GM06990 (cell line): ENCODE results near the gene SNN.

Source experiments
- DNase-seq: peaks from one replicate; pipeline ENCODE4 v3.0.0-alpha.2; 2011; ENCODE audit not compliant: insufficient read length; ENCODE audit errors: extremely low read depth
- H3K27me3 ChIP-seq: replicated peaks from 2 replicates; pipeline ENCODE4 v1.6.0; 2011; ENCODE audit warnings: low read length; ENCODE audit not compliant: control insufficient read depth, insufficient read depth
- H3K36me3 ChIP-seq: 2 replicates; pipeline ENCODE4 v1.5.1; 2011; ENCODE audit warnings: low read length; ENCODE audit not compliant: control insufficient read depth, insufficient read depth
- H3K4me3 ChIP-seq: replicated peaks from 2 replicates; pipeline ENCODE4 v1.5.1; 2011; ENCODE audit warnings: low read depth, mild to moderate bottlenecking, control low read depth, low read length
- CTCF ChIP-seq: IDR thresholded peaks from 2 replicates; pipeline ENCODE4 v1.5.1; 2011; ENCODE audit warnings: low read length, control low read depth, mild to moderate bottlenecking, inconsistent platforms; ENCODE audit not compliant: insufficient read depth, poor library complexity, severe bottlenecking

The SNN gene

GRCh38 chr16:11637320-11637719 is 30.9 kb upstream of the SNN start:
- no peak for DNase-seq
- H3K4me3 ChIP-seq: no peak overlapping the region
- no peak for TF ChIP-seq CTCF
- no peaks in the 10 kb centered on the region for H3K36me3 ChIP-seq
- no peaks in the 10 kb centered on the region; the same call in none of the 2 replicates for H3K27me3 ChIP-seq

- Histone ChIP-seq H3K4me3 (no peak overlapping the region), H3K27me3 (no peaks in the 10 kb centered on the region; the same call in none of the 2 replicates), H3K36me3 (no peaks in the 10 kb centered on the region)
- no peak for TF ChIP-seq CTCF
- DNase-seq: no peak
These were observed 30.1 kb upstream of the SNN start for GRCh38 chr16:11638140-11638539.

GRCh38 chr16:11639008-11639562 is 29.2 kb upstream of the SNN start:
- H3K36me3 ChIP-seq: no peaks in the 10 kb centered on the region
- no peak for TF ChIP-seq CTCF
- no peak overlapping the region for H3K4me3 ChIP-seq
- no peaks in the 10 kb centered on the region; the same call in none of the 2 replicates for H3K27me3 ChIP-seq
- no peak for DNase-seq

GRCh38 chr16:11639925-11640899 is 28.0 kb upstream of the SNN start:
- Histone ChIP-seq H3K36me3 (no peaks in the 10 kb centered on the region), H3K27me3 (no peaks in the 10 kb centered on the region; the same call in none of the 2 replicates), H3K4me3 (no peak overlapping the region)
- no peak for TF ChIP-seq CTCF
- no peak for DNase-seq

GRCh38 chr16:11640987-11641817 is 27.1 kb upstream of the SNN start:
- no peak overlapping the region for H3K4me3 ChIP-seq
- no peaks in the 10 kb centered on the region; the same call in 1 of the 2 replicates for H3K27me3 ChIP-seq
- peak; percentile 76 for TF ChIP-seq CTCF
- no peaks in the 10 kb centered on the region for H3K36me3 ChIP-seq
- DNase-seq: peak; percentile 57
